ENCODE results near the gene NPLOC4.

Gene NPLOC4

GRCh38 chr17:81509972-81510784 lies 126.7 kb downstream of the NPLOC4 start:
- DNase-seq (ENCODE audit: low read depth in 1 of 2, low spot score in 1 of 2), result no peak

- DNase-seq (ENCODE audit: low read depth in 1 of 2, low spot score in 1 of 2), result no peak
These were observed 127.5 kb downstream of the NPLOC4 start for GRCh38 chr17:81509207-81509971.

GRCh38 chr17:81508639-81509206 lies 128.2 kb downstream of the NPLOC4 start:
- no peak for DNase-seq (ENCODE audit: low read depth in 1 of 2, low spot score in 1 of 2)
